ENCODE data around the gene TM9SF3. TPM values are rescaled to one million over a fixed set of nuclear protein-coding genes. Genes with fewer than 3 reads are reported as not detected.

Gene TM9SF3
- polyA plus RNA-seq, 3 donors: 212 to 229 (median 215) TPM

DNA sequence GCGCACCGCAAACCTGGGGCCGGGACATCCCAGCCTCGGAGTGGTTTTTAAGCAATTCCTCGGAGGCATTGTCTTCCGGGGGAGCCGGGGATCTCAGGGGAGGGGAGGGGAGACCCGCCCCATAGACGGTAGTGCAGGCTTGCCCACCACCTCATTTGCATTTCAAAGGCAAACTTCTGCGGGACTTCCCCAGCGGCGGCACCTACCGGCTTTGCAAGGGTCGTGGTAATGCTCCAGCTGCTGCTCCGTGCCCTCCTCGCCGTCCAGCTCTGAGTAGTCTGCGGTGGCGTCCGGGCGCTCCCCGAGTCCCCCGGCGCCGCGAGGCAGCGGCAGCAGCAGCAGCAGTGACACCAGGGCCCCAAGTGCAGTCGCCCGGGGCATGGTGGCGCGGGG lies 73.5 kb downstream of the TM9SF3 start:
- DNase-seq (ENCODE audit: low read depth in 3 of 3, low spot score in 2 of 3): no peak

DNA sequence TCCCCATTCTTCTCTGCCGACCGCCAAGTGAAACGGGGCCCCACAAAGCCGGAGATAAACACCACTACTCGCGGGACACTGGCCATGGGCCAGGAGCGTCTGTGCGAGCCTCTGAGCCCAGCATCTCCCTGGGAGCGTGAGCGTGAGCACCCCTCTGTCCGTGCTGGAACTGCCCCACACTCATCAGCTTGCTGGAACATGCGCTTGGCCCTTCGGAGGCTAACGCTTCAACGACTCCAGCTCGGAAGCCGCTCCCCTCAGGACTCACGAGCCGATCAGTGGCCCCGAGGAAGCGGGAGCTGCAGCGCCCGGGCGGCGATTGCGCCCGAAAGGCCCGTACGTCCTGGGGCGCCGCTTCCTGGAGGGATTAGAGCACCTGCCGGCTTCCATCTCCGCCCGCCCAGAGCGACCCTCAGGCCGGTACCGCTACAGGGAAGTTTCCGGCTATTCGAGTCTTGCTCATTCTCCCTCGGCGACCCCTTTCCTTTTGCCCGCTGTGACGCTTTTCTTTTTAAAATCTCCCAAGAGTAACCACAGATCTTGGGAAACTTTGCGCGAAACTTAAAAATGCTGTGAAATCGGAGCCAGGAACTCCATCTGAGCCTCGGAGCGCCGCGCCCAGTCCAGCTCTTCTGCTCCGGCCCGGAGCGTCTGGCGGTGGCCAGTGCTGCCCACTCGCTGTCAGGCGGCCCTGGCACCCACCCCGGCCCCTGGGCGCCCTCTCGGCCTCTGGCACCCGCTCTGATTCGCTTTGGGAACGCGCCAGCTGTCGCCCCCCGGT lies 74.1 kb downstream of the TM9SF3 start:
- peak in 1 of 3 donors; percentile 21 for DNase-seq (ENCODE audit: low read depth in 3 of 3, low spot score in 2 of 3)

DNA sequence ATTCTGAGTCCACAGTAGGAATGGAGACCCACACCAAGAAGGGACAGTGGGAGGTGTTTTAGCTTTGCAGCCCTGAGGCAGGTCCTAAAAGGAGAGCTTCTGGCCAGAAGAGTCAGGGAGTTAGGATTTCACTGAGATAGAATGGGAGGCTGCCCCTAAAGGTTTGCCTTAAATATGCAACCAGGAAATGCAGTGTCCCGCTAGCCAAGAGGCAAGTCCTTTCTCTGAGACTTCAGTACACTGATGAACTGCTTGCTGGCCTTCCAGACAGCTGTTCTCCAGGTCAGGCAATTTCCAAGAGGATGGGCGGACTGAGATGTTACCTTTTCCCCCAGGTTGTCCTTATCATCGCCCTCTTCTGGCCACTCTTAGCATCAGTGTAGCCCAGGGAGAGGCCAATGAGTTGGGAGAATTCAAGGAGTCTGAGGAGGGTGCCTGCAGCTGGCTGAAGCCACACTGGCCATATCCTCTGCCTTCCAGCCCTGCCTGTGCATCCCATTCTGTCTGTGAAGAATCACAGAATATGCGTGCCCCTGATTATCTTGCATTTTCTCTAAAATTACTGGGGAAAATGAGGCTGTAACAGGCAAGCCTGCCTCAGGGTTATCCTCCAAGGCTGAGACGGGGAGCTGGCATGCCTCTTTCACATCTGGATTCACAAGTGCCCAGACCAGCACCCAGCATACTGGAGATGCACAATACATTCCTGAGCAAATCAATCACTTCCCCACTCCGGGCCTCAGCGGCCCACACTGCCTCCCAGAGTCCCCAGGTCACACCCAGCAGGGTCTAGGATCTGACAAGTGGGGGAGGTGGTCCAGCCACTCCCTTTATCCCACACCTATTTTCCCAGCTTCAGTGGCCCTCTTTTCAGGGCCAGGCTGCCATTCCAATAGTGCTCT lies 75.5 kb downstream of the TM9SF3 start:
- DNase-seq (ENCODE audit: low read depth in 3 of 3, low spot score in 2 of 3): peak in 1 of 3 donors; percentile 24

DNA sequence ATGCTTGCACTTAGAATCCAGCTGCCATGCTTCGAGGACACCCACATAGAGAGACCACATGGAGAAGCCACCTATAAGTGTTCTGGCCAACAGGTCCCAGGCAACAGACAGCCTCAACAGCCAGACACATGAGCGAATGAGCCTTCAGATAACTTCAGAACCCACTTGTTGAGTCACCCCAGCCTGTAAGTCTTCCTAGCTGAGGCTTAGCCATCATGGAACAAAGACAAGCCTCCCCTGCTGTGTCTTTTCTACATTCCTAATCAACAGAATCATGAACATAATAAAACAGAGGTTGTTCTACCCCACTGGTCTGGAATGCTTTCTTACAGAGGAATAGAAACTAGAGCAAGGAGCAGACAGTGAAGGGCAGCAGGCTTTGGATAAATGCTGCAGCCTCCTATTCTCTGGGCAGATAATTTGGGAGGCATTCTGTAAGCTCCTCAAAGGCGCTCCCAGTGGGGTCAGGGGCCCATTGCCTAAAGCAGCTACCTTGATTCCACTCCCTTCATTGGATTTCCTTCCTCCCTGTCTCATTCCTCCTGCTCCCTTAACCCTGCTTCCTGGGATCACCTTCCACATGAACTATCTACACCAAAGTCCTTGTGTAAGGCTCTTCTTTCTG lies 77.7 kb downstream of the TM9SF3 start:
- peak in 1 of 3 donors; percentile 13 for DNase-seq (ENCODE audit: low read depth in 3 of 3, low spot score in 2 of 3)

DNA sequence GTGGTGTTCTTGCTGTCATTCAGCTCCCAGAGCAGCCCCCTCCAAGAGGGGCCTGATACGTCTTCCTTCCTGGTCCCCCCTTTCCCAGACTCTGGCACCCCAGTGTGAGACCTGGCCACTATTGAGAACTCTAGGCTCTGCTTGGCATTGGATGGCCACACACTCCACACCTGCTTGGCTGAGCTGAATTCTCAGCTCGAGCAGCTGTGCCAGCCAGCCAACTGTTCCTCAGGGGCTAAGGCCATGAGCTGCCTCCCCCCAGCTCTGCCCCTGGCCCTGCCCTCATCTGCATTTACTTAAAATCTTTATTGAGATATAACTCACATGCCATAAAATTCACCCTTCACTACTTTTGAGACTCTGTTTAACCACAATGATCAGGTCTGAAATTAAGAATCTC lies 79.8 kb downstream of the TM9SF3 start:
- no peak for DNase-seq (ENCODE audit: low read depth in 3 of 3, low spot score in 2 of 3)

DNA sequence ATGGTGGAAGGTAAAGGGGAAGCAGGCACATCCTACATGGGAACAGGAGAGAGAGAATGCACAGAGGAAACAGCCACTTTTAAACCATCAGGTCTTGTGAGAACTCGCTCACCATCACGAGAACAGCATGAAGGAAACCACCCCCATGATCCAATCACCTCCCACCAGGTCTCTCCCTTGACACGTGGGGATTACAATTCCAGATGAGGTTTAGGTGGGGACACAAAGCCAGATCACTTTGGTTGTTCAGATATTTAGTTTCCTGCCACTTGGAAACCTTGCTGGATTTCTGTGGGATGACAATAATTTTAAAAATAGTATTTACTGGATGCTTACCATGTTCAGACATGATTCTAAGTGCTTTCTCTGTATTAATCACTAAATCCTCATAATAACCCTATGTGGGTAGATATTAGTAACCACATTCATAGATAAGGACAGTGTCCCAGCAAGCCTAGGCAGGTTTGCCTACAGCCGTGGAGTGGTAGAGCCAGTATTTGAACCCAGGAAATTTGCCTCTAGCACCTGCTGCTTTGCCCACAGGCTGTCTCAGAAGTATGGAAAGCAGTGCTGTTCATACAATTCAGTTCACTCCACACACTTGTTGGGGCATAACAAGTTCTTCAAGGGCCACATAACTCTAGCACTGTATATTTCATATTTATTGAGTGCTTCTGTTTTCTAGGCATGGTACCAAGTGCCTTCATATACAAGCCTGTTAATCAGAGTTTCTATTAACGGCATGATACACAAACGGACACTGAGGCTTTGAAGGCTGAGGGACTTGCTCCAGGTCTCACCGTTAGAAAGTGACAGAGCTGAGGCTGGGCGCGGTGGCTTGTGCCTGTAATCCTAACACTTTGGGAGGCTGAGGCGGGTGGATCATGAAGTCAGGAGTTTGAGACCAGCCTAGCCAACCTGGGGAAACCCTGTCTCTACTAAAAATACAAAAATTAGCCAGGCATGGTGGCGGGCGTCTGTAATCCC lies 81.4 kb downstream of the TM9SF3 start:
- no peak for DNase-seq (ENCODE audit: low read depth in 3 of 3, low spot score in 2 of 3)

DNA sequence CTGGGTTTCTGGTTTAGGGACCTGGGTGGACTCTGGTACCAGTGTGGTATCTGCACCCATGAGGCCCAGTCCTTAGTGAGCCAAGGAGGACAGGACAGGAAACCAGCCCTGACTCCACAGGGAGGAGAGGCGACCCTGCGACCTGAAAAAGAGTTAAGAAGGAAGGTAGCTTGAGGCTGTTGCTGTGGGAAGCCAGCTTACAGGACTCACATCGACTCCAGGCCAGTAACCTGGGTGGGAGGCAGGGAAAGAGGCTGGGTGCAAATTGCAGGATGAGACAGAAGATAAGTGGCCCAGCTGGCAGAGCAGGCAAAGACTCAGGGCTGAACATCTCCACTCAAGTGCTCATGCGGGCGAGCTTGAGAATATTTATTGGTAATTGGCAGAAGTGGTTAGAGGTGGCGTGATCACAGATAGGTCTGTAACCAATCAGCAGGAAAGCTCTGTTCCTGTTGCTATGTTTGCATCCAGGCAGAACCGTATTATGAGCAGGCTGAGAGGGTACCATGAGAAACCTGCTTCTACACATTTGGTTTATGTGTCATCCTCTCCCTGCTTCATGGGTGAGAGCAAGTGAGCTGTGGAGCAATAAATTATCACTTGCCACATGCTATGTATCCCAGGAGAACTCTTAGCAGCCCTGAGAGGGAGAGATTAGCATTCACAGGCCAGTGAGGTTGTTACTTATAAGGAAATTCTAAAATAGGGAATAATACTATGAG lies 84.1 kb downstream of the TM9SF3 start:
- peak in 1 of 3 donors; percentile 8 for DNase-seq (ENCODE audit: low read depth in 3 of 3, low spot score in 2 of 3)

DNA sequence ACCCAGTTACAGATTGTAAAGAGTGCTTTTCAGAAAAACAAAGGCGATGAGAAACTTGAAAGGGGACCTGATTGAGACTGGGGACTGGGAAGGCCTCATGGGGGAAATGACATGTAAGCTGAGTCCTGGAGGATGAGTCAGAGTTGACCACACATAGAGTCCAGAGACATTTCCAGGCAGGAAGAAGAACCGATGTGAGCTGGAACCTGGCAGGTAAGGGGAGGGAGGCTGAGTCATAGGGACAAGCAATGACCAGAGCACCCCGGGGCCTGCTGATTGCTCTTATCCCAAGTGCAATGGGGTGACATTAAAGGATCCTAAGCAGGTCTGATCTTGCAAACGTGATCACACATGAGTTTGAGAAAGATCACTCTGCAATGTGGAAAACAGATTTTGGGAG lies 84.8 kb downstream of the TM9SF3 start:
- no peak for DNase-seq (ENCODE audit: low read depth in 3 of 3, low spot score in 2 of 3)

DNA sequence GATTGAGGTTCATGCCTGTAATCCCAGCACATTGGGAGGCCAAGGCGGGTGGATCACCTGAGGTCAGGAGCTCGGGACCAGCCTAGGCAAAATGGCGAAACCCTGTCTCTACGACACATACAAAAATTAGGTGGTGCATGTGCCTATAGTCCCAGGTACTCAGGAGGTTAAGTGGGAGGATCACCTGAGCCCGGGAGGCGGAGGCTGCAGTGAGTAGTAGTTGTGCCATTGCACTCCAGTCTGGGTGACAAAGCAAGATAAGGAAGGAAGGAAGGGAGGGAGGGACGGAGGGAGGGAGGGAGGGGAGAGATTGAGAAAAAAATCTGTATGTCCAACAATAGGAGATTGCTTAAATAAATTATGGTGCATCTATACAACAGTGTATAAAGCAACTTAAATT lies 86.3 kb downstream of the TM9SF3 start:
- no peak for DNase-seq (ENCODE audit: low read depth in 3 of 3, low spot score in 2 of 3)

DNA sequence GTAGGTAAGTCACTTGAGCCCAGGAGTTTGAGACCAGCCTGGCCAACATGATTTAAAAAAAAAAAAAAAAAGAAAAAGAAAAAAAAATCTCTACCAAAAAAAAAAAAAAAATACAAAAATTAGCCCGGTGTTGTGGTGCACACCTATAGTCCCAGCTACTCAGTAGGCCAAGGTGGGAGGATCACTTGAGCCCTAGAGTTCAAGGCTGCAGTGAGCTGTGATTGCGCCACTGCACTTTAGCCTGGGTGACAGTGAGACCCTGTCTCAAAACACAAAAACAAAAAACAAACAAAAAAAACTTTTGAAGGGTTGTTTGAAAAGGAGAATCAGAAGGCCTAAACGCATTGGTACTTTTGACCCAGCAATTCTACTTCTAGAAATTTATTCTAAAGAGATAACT lies 86.8 kb downstream of the TM9SF3 start:
- DNase-seq (ENCODE audit: low read depth in 3 of 3, low spot score in 2 of 3): no peak

DNA sequence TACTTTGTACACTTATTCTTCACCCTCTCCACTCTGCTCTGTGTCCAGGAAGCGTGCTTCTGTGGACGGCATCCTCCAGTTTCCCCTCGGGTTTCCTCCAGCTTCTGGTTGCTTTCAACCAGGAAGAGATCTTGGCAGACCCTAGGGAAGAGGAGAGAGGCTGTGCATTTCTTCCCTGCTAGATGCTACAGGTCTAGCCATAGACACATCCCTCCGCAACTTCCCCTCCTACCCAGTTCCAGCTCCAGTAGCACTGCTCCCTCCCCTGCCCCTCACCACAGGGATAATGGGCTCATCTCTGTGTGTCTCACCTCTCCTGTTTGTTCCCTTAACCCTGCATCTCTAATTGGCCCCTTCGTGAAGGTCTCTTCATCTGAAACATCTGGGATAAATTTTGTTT lies 89.4 kb downstream of the TM9SF3 start:
- DNase-seq (ENCODE audit: low read depth in 3 of 3, low spot score in 2 of 3): no peak

DNA sequence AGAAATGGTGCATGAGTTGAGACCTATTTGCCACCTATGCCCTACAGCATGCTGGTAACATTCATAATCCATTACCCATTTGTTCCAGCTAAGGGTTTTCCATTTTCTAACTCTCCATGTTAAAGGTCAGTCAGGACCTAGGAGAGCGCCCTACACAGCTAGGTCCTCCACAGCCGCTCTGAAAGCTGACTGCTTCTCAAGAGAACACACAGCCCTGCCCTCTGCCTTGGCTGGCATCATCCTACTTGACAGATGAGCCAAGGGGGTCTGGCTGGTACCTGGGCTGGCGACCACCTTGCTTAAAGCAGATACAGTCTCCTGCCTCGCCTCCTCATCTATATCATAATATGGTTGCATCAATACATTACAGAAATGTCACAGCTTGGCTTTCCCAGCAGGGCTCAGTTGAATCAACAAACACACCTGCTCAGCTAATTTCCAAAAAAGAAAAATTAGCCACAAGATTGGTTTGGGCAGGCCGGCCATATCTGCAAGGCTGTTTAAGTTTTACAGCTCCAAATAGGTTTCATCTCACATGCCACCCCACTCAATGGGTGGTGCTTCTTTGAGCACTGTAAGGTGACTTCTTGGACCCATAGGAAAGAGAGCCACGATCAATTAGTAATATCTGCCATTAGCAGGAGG lies 90.4 kb downstream of the TM9SF3 start:
- DNase-seq (ENCODE audit: low read depth in 3 of 3, low spot score in 2 of 3): peak in 1 of 3 donors; percentile 39

DNA sequence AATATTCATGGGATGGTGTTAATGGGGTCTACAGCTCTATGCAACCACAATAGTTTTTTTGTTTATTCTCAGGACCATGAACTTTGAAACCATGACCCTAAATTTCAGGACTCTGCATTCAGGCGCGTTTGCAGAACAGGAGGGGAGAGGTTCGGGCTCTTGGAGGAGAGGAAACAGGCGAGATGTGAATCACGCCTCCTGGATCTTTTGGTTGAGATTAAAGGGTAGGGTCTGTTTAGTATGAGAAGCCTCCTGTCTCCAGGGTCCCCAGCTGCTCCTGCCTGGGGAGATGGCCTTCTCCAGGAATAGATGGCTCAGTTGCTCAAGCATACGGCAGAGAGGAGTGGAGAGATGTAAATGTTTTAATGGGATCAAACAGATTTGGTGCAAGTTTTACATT lies 91.3 kb downstream of the TM9SF3 start:
- DNase-seq (ENCODE audit: low read depth in 3 of 3, low spot score in 2 of 3): no peak

DNA sequence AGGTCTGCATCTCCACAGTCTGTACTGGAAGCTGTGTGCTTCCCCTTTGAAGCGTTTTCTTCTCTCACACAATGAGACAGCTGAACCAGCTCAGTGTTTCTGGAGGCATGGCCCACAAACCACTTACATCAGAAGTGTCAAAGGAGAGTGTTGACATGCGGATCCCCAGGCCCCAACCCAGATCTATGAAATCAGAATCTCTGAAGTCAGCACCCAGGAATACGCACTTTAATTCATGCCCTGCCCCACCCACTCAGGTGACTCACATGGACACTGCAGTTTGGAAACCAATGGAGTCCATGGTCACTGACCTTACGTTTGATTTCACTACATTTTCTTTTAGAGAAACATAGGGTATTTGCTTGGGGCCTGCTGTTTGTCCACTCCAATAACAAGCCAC lies 92.1 kb downstream of the TM9SF3 start:
- no peak for DNase-seq (ENCODE audit: low read depth in 3 of 3, low spot score in 2 of 3)

DNA sequence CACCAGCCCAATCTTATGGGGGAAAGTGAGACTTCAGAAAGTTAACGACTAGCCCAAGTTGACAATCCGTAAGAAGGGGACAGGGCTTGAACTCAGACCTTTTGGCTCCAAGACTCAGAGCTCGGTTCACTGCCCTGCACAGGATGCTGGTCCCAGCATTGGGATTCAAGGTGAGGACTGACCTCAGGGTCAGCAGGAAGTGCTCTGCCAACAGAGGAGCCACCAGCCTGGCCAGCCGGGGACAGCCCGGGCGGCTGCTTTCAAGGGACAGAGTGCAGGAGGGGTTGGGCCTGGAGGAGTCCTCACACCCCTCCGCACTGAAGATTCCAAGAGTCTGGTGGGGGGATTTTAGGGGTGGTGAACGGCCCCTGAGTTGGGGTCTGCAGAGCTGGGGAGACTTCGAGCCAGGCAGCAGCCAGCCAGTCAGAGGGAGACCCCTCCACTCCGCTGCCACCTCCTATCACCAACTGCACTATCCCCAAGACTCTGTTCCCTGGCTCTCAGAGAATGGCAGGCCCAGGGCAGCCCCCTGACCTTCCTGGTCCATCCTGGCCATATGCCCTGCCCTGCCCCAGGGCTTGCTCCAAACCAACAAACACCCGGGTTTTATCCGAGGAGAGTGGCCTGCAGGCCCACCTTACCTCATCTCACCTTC lies 92.8 kb downstream of the TM9SF3 start:
- no peak for DNase-seq (ENCODE audit: low read depth in 3 of 3, low spot score in 2 of 3)

DNA sequence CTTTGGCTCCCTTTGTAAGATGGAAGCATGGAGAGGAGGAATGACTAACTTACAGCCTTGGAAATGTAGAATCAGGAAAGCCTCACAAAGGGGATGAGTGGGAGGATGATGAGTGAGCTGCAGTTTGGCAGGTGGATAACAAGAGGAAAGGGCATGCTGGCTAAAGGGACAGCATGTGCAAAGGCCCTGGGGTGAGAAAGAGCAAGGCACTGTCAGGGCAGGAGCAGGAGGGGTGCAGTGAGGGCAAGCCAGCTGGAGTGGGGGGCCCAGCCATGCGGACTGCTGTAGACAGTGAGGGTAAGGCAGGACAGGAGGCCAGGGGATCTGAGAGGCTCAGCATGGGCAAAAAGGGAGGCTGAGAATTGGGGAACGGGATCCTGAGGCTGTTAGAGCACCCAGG lies 93.6 kb downstream of the TM9SF3 start:
- DNase-seq (ENCODE audit: low read depth in 3 of 3, low spot score in 2 of 3): no peak

DNA sequence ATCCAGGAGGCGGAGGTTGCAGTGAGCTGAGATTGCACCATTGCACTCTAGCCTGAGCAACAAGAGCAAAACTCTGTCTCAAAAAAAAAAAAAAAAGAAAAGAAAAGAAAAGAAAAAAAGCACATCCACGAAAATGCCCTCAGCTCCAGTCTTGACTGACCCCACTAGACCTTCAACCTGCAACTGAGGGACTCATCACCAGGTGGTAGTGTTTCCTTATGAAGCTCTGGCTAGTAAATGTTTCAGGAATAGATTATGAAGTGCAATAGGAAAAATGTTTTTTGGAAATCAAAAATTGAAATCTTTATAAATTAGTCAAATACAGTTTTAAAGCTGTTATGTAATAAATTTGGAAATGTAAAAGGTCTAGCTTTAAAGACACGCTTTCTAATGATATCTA lies 95.5 kb downstream of the TM9SF3 start:
- no peak for DNase-seq (ENCODE audit: low read depth in 3 of 3, low spot score in 2 of 3)

DNA sequence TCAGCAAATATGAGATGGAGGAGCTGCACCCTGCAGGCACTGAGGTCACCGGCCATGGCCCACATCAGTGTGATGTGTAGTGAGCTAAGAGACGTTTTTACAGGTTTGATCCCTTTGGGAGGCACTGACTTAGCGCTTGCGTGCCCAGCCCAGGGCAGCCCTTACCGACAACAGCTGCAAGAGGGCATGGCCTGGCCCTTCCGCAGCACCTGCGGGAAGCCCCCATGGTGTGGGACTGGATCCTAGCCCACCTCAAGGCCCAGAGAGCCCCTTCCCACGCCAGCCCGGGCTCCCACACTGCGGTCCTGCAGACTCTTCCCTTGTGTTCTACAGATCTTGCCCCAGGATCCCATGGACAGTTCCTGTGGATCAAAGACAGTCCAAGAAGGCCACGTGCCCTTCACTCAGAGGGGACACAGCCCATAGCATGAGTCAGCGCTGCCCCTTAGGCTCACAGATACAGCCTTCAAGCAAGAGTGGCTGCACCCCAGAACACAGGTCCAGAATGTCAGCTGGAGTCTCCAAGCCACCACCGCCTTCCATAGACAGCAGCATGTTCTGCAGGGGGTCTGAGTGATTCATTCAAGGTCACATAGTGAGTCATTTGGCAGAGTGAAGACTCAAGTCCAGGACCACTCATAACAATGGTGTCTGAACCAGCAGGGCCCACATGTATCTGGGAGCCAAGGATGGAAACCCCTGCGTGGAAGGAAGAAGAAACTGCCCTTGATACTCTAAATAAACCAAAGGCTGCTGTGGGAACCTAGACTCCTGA lies 98.5 kb downstream of the TM9SF3 start:
- DNase-seq (ENCODE audit: low read depth in 3 of 3, low spot score in 2 of 3): no peak
